Vagina (tissue), 2 donors: ENCODE measurements around the gene RAB22A.

Experiments used
- POLR2A ChIP-seq, 2 donors: fragments of 450-650 bp; IDR thresholded peaks; one replicate each; pipeline ENCODE4 v1.6.1; 2017; ENCODE audit warnings: antibody characterized with exemption in 2 of 2, mild to moderate bottlenecking in 2 of 2, moderate library complexity in 2 of 2
- POLR2AphosphoS5 ChIP-seq, 2 donors: sonication (generic); formaldehyde crosslinking; IDR thresholded peaks; one replicate each; pipeline ENCODE4 v1.9.0; 2017; ENCODE audit warnings: antibody characterized with exemption in 2 of 2, mild to moderate bottlenecking in 2 of 2, low read depth in 1 of 2; ENCODE audit not compliant: insufficient read depth in 1 of 2
- TF ChIP-seq, protein P1 (sequence below), 3 experiments: fragments of 450-650 bp in 2 of 3; fragments of 200-600 bp in 1 of 3; sonication (generic) in 1 of 3; IDR thresholded peaks; one replicate each; pipeline ENCODE4 v1.5.1; 2017 to 2019; ENCODE audit warnings: antibody characterized with exemption in 3 of 3, mild to moderate bottlenecking in 2 of 3, moderate library complexity in 2 of 3

DNA sequence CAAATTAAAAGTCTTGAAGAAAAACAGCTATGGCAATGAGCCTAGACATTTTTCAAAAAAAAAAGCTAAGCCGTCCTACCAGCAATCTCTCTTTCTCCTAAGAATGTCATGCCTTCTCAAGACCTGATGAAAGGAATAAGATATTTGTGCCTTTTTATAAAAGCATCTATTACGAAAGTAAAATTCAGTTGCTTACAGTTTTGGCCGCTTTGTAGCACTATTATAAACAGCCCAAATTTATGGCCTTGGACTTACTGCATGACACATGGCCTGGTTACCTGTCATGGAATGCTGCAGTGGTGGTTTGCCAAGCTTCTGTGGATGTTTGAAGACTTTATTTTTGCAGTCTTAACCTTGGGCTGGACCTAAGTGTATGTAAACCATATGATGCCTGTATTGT, 57.4 kb downstream of the RAB22A start:
- TF ChIP-seq POLR2A (IDR thresholded peaks at IDR 0.05) (no peak), POLR2AphosphoS5 (IDR thresholded peaks at IDR 0.05; ENCODE audit: insufficient read depth in 1 of 2, low read depth in 1 of 2) (no peak)
- TF ChIP-seq, protein P1, sequence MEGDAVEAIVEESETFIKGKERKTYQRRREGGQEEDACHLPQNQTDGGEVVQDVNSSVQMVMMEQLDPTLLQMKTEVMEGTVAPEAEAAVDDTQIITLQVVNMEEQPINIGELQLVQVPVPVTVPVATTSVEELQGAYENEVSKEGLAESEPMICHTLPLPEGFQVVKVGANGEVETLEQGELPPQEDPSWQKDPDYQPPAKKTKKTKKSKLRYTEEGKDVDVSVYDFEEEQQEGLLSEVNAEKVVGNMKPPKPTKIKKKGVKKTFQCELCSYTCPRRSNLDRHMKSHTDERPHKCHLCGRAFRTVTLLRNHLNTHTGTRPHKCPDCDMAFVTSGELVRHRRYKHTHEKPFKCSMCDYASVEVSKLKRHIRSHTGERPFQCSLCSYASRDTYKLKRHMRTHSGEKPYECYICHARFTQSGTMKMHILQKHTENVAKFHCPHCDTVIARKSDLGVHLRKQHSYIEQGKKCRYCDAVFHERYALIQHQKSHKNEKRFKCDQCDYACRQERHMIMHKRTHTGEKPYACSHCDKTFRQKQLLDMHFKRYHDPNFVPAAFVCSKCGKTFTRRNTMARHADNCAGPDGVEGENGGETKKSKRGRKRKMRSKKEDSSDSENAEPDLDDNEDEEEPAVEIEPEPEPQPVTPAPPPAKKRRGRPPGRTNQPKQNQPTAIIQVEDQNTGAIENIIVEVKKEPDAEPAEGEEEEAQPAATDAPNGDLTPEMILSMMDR (IDR thresholded peaks at IDR 0.05): no peak
